Measurements from ENCODE around the gene ZNF106.

ZNF106 gene

DNA sequence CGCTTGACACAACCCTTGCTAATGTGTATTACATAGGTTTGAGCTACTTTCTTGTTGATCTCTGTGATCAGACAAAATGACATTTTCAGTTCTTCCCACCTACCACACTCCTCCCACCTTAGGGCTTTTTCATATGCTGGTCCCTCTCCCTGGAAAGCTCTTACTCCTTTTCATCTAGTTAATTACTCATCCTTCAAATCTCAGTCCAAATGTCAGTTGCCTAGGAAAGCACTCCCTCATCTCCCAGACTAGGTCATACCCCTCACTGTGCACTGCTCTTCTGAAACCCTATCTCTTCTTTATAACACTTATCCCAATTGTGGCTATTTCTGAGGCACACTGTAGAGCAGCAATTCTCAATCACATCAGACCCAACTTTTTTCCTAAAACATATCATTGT, 7.3 kb downstream of the ZNF106 start:
- Histone ChIP-seq H3K4me2 (ENCODE audit: low read depth, low read length, poor library complexity, severe bottlenecking) (no peak overlapping the region), H3K9me3 (ENCODE audit: insufficient read depth, low read depth, low read length) (no peaks in the 10 kb centered on the region), H4K20me1 (ENCODE audit: insufficient read depth, low read length, poor library complexity, severe bottlenecking) (no peaks in the 10 kb centered on the region), H3K79me2 (ENCODE audit: insufficient read depth, low read length) (peaks cover 37% of the 10 kb centered on the region), H3K27me3 (ENCODE audit: insufficient read depth, low read length, poor library complexity, severe bottlenecking) (no peaks in the 10 kb centered on the region), H3K9me2 (replicated peaks; ENCODE audit: low read depth, low read length) (no peaks in the 10 kb centered on the region), H3K4me1 (ENCODE audit: insufficient read depth, low read length, poor library complexity, severe bottlenecking) (peaks cover 16% of the 10 kb centered on the region), H3K36me3 (ENCODE audit: insufficient read depth, low read length) (no peaks in the 10 kb centered on the region), H3K9ac (ENCODE audit: low read depth, low read length, poor library complexity, severe bottlenecking) (no peak overlapping the region), H2AFZ (ENCODE audit: low read length) (no peak overlapping the region), H3F3A (ENCODE audit: low read depth) (no peaks in the 10 kb centered on the region), H3K4me3 (ENCODE audit: low read length, poor library complexity, severe bottlenecking) (no peak overlapping the region)
- TF ChIP-seq, protein P1, sequence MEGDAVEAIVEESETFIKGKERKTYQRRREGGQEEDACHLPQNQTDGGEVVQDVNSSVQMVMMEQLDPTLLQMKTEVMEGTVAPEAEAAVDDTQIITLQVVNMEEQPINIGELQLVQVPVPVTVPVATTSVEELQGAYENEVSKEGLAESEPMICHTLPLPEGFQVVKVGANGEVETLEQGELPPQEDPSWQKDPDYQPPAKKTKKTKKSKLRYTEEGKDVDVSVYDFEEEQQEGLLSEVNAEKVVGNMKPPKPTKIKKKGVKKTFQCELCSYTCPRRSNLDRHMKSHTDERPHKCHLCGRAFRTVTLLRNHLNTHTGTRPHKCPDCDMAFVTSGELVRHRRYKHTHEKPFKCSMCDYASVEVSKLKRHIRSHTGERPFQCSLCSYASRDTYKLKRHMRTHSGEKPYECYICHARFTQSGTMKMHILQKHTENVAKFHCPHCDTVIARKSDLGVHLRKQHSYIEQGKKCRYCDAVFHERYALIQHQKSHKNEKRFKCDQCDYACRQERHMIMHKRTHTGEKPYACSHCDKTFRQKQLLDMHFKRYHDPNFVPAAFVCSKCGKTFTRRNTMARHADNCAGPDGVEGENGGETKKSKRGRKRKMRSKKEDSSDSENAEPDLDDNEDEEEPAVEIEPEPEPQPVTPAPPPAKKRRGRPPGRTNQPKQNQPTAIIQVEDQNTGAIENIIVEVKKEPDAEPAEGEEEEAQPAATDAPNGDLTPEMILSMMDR (conservative IDR thresholded peaks at IDR 0.05; ENCODE audit: low read length): no peak
- TF ChIP-seq EZH2phosphoT487 (IDR thresholded peaks at IDR 0.05; ENCODE audit: borderline replicate concordance): no peak

DNA sequence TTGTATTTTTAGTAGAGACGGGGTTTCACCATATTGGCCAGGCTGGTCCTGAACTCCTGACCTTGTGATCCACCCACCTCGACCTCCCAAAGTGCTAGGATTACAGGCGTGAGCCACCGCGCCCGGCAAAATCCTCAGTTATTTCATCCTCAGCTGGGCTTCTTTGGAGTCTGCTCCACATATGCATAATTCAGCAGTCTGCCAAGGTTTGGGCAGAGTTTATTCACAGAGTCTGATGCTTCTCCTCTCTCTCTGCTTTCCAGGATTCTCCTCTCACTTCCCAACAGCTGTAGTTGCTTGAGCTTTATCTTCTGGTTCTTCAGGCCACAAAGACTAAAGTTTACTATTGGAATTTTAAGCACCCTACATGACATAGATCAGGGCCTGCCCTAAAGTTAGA, 8.2 kb downstream of the ZNF106 start:
- H3F3A ChIP-seq (ENCODE audit: low read depth): no peaks in the 10 kb centered on the region
- no peak for TF ChIP-seq EZH2phosphoT487 (IDR thresholded peaks at IDR 0.05; ENCODE audit: borderline replicate concordance)
- TF ChIP-seq, protein P1 (conservative IDR thresholded peaks at IDR 0.05; ENCODE audit: low read length): no peak
- no peak overlapping the region for H3K4me2 ChIP-seq (ENCODE audit: low read depth, low read length, poor library complexity, severe bottlenecking)
- no peaks in the 10 kb centered on the region for H4K20me1 ChIP-seq (ENCODE audit: insufficient read depth, low read length, poor library complexity, severe bottlenecking)
- H3K36me3 ChIP-seq (ENCODE audit: insufficient read depth, low read length): no peaks in the 10 kb centered on the region
- peaks cover 28% of the 10 kb centered on the region for H3K79me2 ChIP-seq (ENCODE audit: insufficient read depth, low read length)
- H3K9ac ChIP-seq (ENCODE audit: low read depth, low read length, poor library complexity, severe bottlenecking): no peak overlapping the region
- H3K9me3 ChIP-seq (ENCODE audit: insufficient read depth, low read depth, low read length): no peaks in the 10 kb centered on the region
- no peaks in the 10 kb centered on the region for H3K27me3 ChIP-seq (ENCODE audit: insufficient read depth, low read length, poor library complexity, severe bottlenecking)
- H3K4me3 ChIP-seq (ENCODE audit: low read length, poor library complexity, severe bottlenecking): no peak overlapping the region
- H3K9me2 ChIP-seq (replicated peaks; ENCODE audit: low read depth, low read length): no peaks in the 10 kb centered on the region
- H2AFZ ChIP-seq (ENCODE audit: low read length): no peak overlapping the region
- peaks cover 6% of the 10 kb centered on the region for H3K4me1 ChIP-seq (ENCODE audit: insufficient read depth, low read length, poor library complexity, severe bottlenecking)

DNA sequence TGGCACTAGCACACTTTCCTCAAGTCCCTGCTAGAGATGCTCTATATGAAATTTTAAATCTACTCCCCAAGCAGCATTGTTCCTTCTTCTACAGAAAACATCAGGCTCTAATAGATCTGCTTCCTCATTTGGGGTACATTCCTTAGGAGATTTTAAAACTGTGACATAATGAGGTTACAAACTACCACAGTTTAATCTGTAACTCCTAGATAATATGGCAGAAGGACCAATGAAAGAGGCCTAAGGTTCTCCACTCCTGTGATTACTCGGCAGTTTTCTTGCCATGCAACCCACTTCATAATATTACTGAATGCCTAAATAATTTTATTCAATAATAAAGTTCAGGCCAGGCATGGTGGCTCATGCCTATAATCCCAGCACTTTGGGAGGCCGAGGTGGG, 16.1 kb downstream of the ZNF106 start:
- Histone ChIP-seq H3K27me3 (ENCODE audit: insufficient read depth, low read length, poor library complexity, severe bottlenecking) (no peaks in the 10 kb centered on the region), H3K36me3 (ENCODE audit: insufficient read depth, low read length) (peaks cover 8% of the 10 kb centered on the region; the same call in 1 of the 2 replicates), H3K4me1 (ENCODE audit: insufficient read depth, low read length, poor library complexity, severe bottlenecking) (no peaks in the 10 kb centered on the region), H3K9me2 (replicated peaks; ENCODE audit: low read depth, low read length) (no peaks in the 10 kb centered on the region), H3F3A (ENCODE audit: low read depth) (no peaks in the 10 kb centered on the region), H3K9me3 (ENCODE audit: insufficient read depth, low read depth, low read length) (no peaks in the 10 kb centered on the region), H3K4me3 (ENCODE audit: low read length, poor library complexity, severe bottlenecking) (no peak overlapping the region), H4K20me1 (ENCODE audit: insufficient read depth, low read length, poor library complexity, severe bottlenecking) (no peaks in the 10 kb centered on the region), H3K79me2 (ENCODE audit: insufficient read depth, low read length) (no peaks in the 10 kb centered on the region), H3K9ac (ENCODE audit: low read depth, low read length, poor library complexity, severe bottlenecking) (no peak overlapping the region), H3K4me2 (ENCODE audit: low read depth, low read length, poor library complexity, severe bottlenecking) (no peak overlapping the region), H2AFZ (ENCODE audit: low read length) (no peak overlapping the region)
- TF ChIP-seq, protein P1 (conservative IDR thresholded peaks at IDR 0.05; ENCODE audit: low read length): no peak
